C4-2B (cell line): ENCODE measurements around the gene NDUFAB1.
A peak's percentile ranks its signal among the peaks of the same experiment; 100 is the strongest.
"Not testable (repeated sequence)": the region's sequence is repeated elsewhere in the genome, so short reads cannot be mapped to it uniquely, and the experiment has no call there.

Experiments
- H3K27ac ChIP-seq: fragments of 450-650 bp; 2 replicates; pipeline ENCODE4 v1.5.1; 2017
- ZFX ChIP-seq: fragments of 450-650 bp; IDR thresholded peaks from 2 replicates; pipeline ENCODE4 v1.6.1; 2017
- TF ChIP-seq, protein P1 (sequence below): fragments of 450-650 bp; conservative IDR thresholded peaks from 2 replicates; pipeline ENCODE4 v1.5.1; 2017; ENCODE audit warnings: mild to moderate bottlenecking

NDUFAB1 gene

GRCh38 chr16:23595246-23595950 is 718 bp downstream of the NDUFAB1 start:
- H3K27ac ChIP-seq, result peak overlapping the region; percentile 95
- TF ChIP-seq, protein P1, sequence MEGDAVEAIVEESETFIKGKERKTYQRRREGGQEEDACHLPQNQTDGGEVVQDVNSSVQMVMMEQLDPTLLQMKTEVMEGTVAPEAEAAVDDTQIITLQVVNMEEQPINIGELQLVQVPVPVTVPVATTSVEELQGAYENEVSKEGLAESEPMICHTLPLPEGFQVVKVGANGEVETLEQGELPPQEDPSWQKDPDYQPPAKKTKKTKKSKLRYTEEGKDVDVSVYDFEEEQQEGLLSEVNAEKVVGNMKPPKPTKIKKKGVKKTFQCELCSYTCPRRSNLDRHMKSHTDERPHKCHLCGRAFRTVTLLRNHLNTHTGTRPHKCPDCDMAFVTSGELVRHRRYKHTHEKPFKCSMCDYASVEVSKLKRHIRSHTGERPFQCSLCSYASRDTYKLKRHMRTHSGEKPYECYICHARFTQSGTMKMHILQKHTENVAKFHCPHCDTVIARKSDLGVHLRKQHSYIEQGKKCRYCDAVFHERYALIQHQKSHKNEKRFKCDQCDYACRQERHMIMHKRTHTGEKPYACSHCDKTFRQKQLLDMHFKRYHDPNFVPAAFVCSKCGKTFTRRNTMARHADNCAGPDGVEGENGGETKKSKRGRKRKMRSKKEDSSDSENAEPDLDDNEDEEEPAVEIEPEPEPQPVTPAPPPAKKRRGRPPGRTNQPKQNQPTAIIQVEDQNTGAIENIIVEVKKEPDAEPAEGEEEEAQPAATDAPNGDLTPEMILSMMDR, result no peak
- TF ChIP-seq ZFX, result no peak

DNA sequence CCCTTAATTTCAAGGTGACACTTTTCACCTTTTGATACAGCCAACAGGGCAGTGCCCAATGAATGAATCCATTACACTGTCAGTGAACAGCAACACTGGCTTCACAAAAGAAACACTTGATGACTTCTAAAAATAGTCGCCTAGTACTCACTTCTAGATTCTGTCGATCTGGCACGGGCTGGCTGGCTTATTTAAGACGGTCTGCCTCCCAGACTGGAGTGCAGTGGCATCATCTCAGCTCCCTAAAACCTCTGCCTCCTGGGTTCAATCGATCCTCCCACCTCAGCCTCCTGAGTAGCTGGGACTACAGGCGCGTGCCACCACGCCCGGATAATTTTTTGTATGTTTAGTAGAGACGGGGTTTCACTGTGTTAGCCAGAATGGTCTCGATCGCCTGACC is 1.9 kb downstream of the NDUFAB1 start:
- no peak overlapping the region for H3K27ac ChIP-seq
- TF ChIP-seq, protein P1, result no peak
- no peak for TF ChIP-seq ZFX

GRCh38 chr16:23590181-23590580 is 5.9 kb downstream of the NDUFAB1 start:
- TF ChIP-seq ZFX, result no peak
- TF ChIP-seq, protein P1, result no peak

DNA sequence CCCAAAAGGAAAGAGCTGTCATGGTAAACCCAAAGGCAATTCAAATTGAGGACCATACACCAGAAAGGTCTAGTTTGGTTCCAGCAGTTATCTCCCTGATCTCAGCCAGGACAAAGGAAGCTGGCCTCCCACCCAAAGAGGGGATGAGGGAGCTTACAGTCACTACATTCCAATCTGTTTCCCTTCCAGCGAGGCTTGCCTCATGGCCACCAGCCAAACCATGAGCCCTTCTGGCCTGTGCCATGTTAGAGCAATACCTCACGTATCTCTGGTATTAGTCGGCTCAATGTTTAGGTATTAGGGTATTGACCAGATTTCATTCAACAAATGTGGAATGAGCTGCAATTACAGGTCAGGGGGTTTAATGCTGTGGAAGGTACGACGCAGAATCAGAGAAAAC is 8.4 kb downstream of the NDUFAB1 start:
- no peak overlapping the region for H3K27ac ChIP-seq
- TF ChIP-seq, protein P1, result no peak
- no peak for TF ChIP-seq ZFX

More at GRCh38 chr16:23590181-23590580, 5.9 kb downstream of the NDUFAB1 start:
- no peak overlapping the region for H3K27ac ChIP-seq

GRCh38 chr16:23584186-23585076 is 11.7 kb downstream of the NDUFAB1 start:
- H3K27ac ChIP-seq, result no peak overlapping the region
- TF ChIP-seq, protein P1, result no peak
- TF ChIP-seq ZFX, result no peak

DNA sequence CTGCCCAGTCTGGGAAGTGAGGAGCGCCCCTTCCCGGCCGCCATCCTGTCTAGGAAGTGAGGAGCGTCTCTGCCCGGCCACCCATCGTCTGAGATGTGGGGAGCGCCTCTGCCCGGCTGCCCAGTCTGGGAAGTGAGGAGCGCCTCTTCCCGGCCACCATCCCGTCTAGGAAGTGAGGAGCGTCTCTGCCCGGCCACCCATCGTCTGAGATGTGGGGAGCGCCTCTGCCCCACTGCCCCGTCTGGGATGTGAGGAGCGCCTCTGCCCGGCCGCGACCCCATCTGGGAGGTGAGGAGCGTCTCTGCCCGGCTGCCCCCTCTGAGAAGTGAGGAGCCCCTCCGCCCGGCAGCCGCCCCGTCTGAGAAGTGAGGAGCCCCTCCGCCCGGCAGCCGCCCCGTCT is 12.8 kb downstream of the NDUFAB1 start:
- H3K27ac ChIP-seq, result not testable (repeated sequence)

- no peak for TF ChIP-seq ZFX
- TF ChIP-seq, protein P1, result no peak
- no peak overlapping the region for H3K27ac ChIP-seq
Observed at GRCh38 chr16:23581764-23582163, 14.4 kb downstream of the NDUFAB1 start.
